ENCODE data around the gene FANCG. TPM values are rescaled to one million over a fixed set of nuclear protein-coding genes. Genes with fewer than 3 reads are reported as not detected.
A peak's percentile ranks its signal among the peaks of the same experiment; 100 is the strongest.

FANCG gene
- total and polyA plus RNA-seq, 7 experiments from 2014 or later = 8.7 to 84.9 (median 26.6) TPM

DNA sequence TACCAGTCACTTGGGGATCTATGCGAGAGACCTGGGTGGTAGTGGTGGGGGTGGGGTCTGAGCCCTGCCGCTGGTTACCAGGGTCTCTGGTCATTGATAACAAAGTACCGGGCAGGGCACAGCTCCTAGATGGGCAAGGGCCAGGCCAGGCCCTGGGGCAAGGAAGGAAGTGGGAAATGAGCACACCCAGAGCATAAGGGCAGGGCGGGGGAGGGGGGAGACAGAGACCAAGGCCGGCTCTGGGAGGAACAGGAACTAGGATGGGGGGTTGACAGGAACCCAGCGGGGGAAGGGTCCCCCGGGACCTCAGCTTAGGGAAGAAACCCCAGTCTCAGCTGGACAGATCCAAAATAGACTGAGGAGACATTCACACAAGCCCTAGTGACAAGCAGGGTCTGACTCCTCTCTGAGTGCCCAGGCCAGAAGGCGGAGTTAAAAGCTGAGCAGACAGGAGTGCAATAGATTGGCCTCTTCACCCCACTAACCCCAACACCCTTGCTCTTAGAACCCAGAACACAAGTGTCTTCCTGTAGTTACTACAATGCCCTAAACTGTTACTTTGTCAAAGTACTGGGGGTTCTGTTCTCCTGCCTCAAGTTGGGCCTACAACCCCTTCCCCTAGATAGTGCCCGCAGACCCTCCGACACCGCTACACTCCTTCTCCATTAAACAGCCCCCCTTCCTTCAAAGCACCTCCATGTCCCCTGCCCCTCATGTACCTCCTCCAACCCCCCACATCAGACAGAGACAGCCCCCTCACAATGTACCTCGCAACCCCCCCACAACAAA is 35.3 kb upstream of the FANCG start:
- ChIA-PET POLR2A (interaction anchor here (0.8 to 4.6 kb wide), 5 partner anchors 8 to 43 kb away, joined by 3 to 32 read pairs (median 11); partner anchors contain the start of genes FANCG, STOML2 and VCP), CTCF (interaction anchor here (0.6 to 2.9 kb wide), 8 partner anchors 9 to 734 kb away, joined by 3 to 14 read pairs (median 4); partner anchors contain the start of genes PIGO and STOML2)
- no peaks in the 10 kb centered on the region for H3K9me3 Mint-ChIP-seq
- intact Hi-C loops (cut with micrococcal nuclease) = loop anchor here (2.0 to 10.0 kb wide), 15 partner anchors 300 to 1950 kb away; partner anchors contain the start of genes RNF38 (in 2 of the 2), B4GALT1 (in 1 of the 2), CCDC107 (in 1 of the 2) and CCL27 (in 1 of the 2)
- Histone ChIP-seq H3K27ac (ENCODE audit: low read depth, low read length) (peak overlapping the region; percentile 79), H3K9me3 (ENCODE audit: control insufficient read depth in 2 of 3, low read length in 3 of 3) (no peaks in the 10 kb centered on the region), H3K4me1 (ENCODE audit: control insufficient read depth in 2 of 2, insufficient read depth in 2 of 2, low read length in 2 of 2) (peaks cover 40 to 46% of the 10 kb centered on the region in 2 donors), H3K27me3 (ENCODE audit: control insufficient read depth in 2 of 2, insufficient read depth in 2 of 2, low read length in 2 of 2) (no peaks in the 10 kb centered on the region), H3K4me3 (ENCODE audit: low read length) (peak overlapping the region; percentile 82), H3K36me3 (ENCODE audit: control insufficient read depth in 2 of 3, insufficient read depth in 3 of 3, low read length in 3 of 3) (no peaks in the 10 kb centered on the region)
- H3K27me3 Mint-ChIP-seq = peaks cover 0 to 4% (median 0%) of the 10 kb centered on the region in 5 donors
- H3K4me1 Mint-ChIP-seq = peaks cover 36 to 61% (median 58%) of the 10 kb centered on the region in 7 donors
- ATAC-seq = no peak
- H3K4me3 Mint-ChIP-seq = peak overlapping the region; percentile 88 to 100 (median 93)
- peak overlapping the region; percentile 89 to 98 (median 94) for H3K27ac Mint-ChIP-seq
- H3K36me3 Mint-ChIP-seq = peaks cover 0 to 2% (median 0%) of the 10 kb centered on the region in 5 donors
- peak in 4 of 9 donors; percentile 20 to 27 (median 23) for DNase-seq

DNA sequence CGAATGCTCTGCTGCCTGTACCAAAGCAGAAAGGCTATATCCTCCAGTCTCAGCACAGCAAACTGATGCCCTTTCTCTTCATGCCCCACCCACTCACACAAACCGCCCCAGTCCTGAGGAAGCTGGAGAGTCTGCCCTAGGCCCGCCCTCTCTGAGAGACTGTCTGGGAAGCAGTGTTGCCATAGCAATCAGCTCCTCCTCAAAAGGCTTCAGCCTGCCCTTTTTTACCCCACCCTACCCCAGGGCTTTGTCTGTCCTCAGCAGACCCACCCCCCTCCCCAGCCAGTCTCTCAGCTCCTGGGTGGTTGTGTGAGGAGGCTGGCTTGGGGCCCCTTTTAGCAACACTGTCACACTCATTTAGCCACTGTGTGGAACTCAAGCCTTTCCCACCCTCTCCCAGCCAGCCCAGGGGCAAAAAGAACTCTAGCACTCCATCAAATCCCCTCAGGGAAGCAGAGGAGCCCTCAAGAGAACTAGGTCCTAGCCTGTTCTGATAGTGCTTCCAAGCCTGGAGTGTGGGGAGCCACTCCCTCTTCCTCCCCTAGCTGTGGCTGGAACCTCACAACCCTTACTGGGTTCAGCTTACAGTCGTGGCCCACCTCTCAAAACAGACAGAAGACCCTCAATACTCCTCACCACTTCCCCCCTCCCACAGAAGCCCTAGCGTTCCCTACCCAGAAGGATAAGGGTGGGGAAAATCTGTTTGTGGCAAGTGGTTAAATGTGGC is 34.5 kb upstream of the FANCG start:
- Histone ChIP-seq H3K4me1 (ENCODE audit: control insufficient read depth in 2 of 2, insufficient read depth in 2 of 2, low read length in 2 of 2) (peaks cover 40 to 46% of the 10 kb centered on the region in 2 donors), H3K36me3 (ENCODE audit: control insufficient read depth in 2 of 3, insufficient read depth in 3 of 3, low read length in 3 of 3) (no peaks in the 10 kb centered on the region), H3K9me3 (ENCODE audit: control insufficient read depth in 2 of 3, low read length in 3 of 3) (no peaks in the 10 kb centered on the region), H3K27ac (ENCODE audit: low read depth, low read length) (peak overlapping the region; percentile 79), H3K4me3 (ENCODE audit: low read length) (peak overlapping the region; percentile 82), H3K27me3 (ENCODE audit: control insufficient read depth in 2 of 2, insufficient read depth in 2 of 2, low read length in 2 of 2) (no peaks in the 10 kb centered on the region)
- ATAC-seq = peak; percentile 31
- POLR2A ChIA-PET = interaction anchor here (1.8 to 4.6 kb wide), 2 partner anchors 11 to 42 kb away, joined by 11 to 32 read pairs; partner anchors contain the start of genes STOML2 and VCP
- peak overlapping the region; percentile 88 to 100 (median 93) for H3K4me3 Mint-ChIP-seq
- peak; percentile 30 to 82 (median 54) for DNase-seq
- peak overlapping the region; percentile 37 to 98 (median 92) for H3K27ac Mint-ChIP-seq
- intact Hi-C loops (cut with micrococcal nuclease) = loop anchor here (2.0 to 10.0 kb wide), 12 partner anchors 301 to 1949 kb away; partner anchors contain the start of genes B4GALT1 (in 1 of the 2), CCDC107 (in 1 of the 2), CCL27 (in 1 of the 2) and CLTA (in 1 of the 2)
- peaks cover 0 to 4% (median 0%) of the 10 kb centered on the region in 5 donors for H3K27me3 Mint-ChIP-seq
- peaks cover 0 to 5% (median 0%) of the 10 kb centered on the region in 5 donors for H3K36me3 Mint-ChIP-seq
- H3K9me3 Mint-ChIP-seq = no peaks in the 10 kb centered on the region
- CTCF ChIA-PET = interaction anchor here (0.6 to 2.9 kb wide), 6 partner anchors 11 to 733 kb away, joined by 3 to 14 read pairs (median 4); partner anchors contain the start of genes PIGO and STOML2
- H3K4me1 Mint-ChIP-seq = peaks cover 36 to 69% (median 64%) of the 10 kb centered on the region in 7 donors

DNA sequence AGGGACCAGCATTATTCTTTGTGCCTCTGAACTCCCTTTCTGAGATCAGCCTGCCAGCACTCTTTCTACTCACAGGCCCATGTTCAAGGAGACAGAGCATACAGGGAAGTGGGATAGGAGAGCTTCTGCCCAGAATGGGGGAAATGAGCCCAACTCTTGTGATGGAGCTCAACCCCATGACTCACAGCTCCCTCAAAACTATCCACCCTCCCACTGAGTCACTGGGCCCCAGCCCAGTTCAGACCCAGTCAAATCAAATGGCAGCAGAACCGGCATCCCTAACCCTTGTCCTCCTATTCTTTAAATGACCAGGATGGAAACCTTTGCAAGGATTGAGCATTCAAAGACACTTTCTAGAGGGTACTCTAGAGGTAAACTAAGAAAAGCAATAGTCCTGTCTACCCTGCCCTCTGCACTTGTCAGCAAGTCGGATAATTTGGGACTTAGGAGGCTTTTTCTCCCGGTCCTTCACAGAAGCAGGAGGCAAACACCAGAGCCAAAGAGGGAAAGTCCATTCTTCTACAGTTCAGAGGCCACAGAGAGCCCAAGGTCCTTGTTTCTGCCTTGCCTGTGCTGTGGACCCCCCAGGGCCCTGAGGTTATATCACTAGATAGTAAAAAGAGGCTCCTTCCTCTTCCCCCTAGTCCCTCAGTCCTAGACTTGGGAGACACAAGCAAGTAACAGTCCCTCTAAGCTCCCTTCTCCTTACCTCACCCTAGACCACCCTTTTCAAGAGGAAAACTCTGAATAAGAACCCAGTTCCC is 32.7 kb upstream of the FANCG start:
- no peak for ATAC-seq
- peak overlapping the region in 8 of 9 donors; percentile 76 to 94 (median 86) for H3K27ac Mint-ChIP-seq
- POLR2A ChIA-PET = interaction anchor here (0.6 to 4.6 kb wide), 7 partner anchors 9 to 816 kb away, joined by 3 to 32 read pairs (median 3); partner anchors contain the start of genes FANCG, PIGO and STOML2
- Histone ChIP-seq H3K27ac (ENCODE audit: low read depth, low read length) (peak overlapping the region; percentile 56), H3K36me3 (ENCODE audit: control insufficient read depth in 2 of 3, insufficient read depth in 3 of 3, low read length in 3 of 3) (peaks cover 0 to 9% (median 0%) of the 10 kb centered on the region in 3 experiments), H3K9me3 (ENCODE audit: control insufficient read depth in 2 of 3, low read length in 3 of 3) (no peaks in the 10 kb centered on the region), H3K4me1 (ENCODE audit: control insufficient read depth in 2 of 2, insufficient read depth in 2 of 2, low read length in 2 of 2) (peaks cover 40 to 46% of the 10 kb centered on the region in 2 donors), H3K27me3 (ENCODE audit: control insufficient read depth in 2 of 2, insufficient read depth in 2 of 2, low read length in 2 of 2) (no peaks in the 10 kb centered on the region), H3K4me3 (ENCODE audit: low read length) (no peak overlapping the region)
- peaks cover 0 to 8% (median 0%) of the 10 kb centered on the region in 5 donors for H3K36me3 Mint-ChIP-seq
- H3K4me3 Mint-ChIP-seq = peak overlapping the region; percentile 55 to 87 (median 80)
- intact Hi-C loops (cut with micrococcal nuclease) = loop anchor here (5.0 to 10.0 kb wide), 11 partner anchors 302 to 1948 kb away; partner anchors contain the start of genes B4GALT1 (in 1 of the 2), CCDC107 (in 1 of the 2), CCL27 (in 1 of the 2) and CLTA (in 1 of the 2)
- no peaks in the 10 kb centered on the region for H3K9me3 Mint-ChIP-seq
- DNase-seq = no peak
- peaks cover 36 to 69% (median 64%) of the 10 kb centered on the region in 7 donors for H3K4me1 Mint-ChIP-seq
- H3K27me3 Mint-ChIP-seq = no peaks in the 10 kb centered on the region
- CTCF ChIA-PET = interaction anchor here (1.1 to 1.6 kb wide), 4 partner anchors 10 to 127 kb away, joined by 3 to 5 read pairs (median 4); partner anchors contain the start of gene STOML2

DNA sequence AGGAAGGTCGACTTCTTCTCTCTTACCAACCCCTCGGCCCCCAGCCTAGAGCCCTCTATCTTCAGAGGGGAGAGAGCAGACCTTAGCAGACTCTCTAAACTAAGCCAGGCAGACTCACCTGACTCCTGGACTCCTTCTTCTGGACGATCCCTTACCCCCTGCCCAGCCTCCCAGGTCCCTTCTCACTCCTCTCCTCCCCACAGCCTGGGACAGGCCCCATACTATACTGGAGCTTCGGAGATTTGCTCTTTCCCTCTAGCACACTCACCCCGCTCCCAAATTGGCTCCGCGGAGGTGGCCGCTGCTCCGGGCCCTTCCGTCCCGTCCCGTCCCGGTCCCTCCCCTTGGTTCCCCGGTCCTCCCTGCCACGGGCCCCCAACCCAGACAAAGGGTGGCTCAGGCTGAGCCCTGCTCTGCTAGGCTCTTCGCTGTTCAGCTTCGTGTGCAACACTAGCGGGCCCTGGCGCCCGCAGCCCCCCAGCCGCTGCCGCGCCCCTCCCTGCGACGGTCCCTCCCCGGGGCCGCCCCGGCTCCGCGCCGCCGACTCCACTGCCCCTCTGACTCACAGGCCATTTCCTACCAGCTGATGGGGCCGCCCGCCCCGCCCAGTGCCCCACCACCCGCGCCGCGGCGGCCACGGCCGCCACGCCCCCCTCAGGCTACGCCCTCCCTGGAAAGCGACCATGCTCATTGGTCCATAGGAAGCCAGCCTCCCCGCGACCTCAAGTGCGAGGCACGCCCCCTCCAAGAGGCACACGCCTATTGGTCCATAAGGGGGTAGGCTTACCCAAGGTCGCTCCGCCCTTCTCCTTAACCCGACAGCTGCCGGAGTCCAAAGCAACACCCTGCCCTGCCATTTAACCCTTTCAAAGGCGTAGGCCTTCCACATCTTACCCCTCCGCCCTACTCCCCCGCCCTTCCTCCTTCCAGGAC is 31.5 kb upstream of the FANCG start:
- peaks cover 0 to 15% (median 0%) of the 10 kb centered on the region in 3 experiments for H3K36me3 ChIP-seq (ENCODE audit: control insufficient read depth in 2 of 3, insufficient read depth in 3 of 3, low read length in 3 of 3)
- no peaks in the 10 kb centered on the region for H3K9me3 Mint-ChIP-seq
- ATAC-seq (peak; percentile 86), DNase-seq (peak; percentile 77 to 96 (median 91))
- CTCF ChIA-PET = interaction anchor here (1.0 to 1.6 kb wide), 4 partner anchors 9 to 442 kb away, joined by 3 to 5 read pairs (median 3); partner anchors contain the start of gene STOML2
- peak overlapping the region; percentile 62 to 94 (median 85) for H3K27ac Mint-ChIP-seq
- intact Hi-C loops (cut with micrococcal nuclease) = loop anchor here (1.0 to 10.0 kb wide), 20 partner anchors 8 to 1946 kb away; partner anchors contain the start of genes CREB3 (in 2 of the 2), DNAJB5 (in 2 of the 2), PIGO (in 2 of the 2) and TLN1 (in 2 of the 2)
- no peaks in the 10 kb centered on the region for H3K27me3 ChIP-seq (ENCODE audit: control insufficient read depth in 2 of 2, insufficient read depth in 2 of 2, low read length in 2 of 2)
- H3K4me1 Mint-ChIP-seq = peaks cover 29 to 63% (median 58%) of the 10 kb centered on the region in 7 donors
- peak overlapping the region; percentile 55 to 87 (median 80) for H3K4me3 Mint-ChIP-seq
- no peaks in the 10 kb centered on the region for H3K27me3 Mint-ChIP-seq
- peaks cover 36 to 37% of the 10 kb centered on the region in 2 donors for H3K4me1 ChIP-seq (ENCODE audit: control insufficient read depth in 2 of 2, insufficient read depth in 2 of 2, low read length in 2 of 2)
- no peaks in the 10 kb centered on the region for H3K9me3 ChIP-seq (ENCODE audit: control insufficient read depth in 2 of 3, low read length in 3 of 3)
- peak overlapping the region; percentile 69 for H3K4me3 ChIP-seq (ENCODE audit: low read length)
- POLR2A ChIA-PET = interaction anchor here (0.6 to 2.7 kb wide), 8 partner anchors 9 to 817 kb away, joined by 3 to 22 read pairs (median 3); partner anchors contain the start of genes FANCG, PIGO and STOML2
- peak overlapping the region; percentile 71 for H3K27ac ChIP-seq (ENCODE audit: low read depth, low read length)
- peaks cover 0 to 8% (median under 1%) of the 10 kb centered on the region in 5 donors for H3K36me3 Mint-ChIP-seq
